HuH-7 (cell line): ENCODE data around the gene CD44.

ENCODE experiments used
- DNase-seq: peaks from one replicate; pipeline ENCODE4 v3.0.0; 2011; ENCODE audit warnings: low spot score

The CD44 gene

DNA sequence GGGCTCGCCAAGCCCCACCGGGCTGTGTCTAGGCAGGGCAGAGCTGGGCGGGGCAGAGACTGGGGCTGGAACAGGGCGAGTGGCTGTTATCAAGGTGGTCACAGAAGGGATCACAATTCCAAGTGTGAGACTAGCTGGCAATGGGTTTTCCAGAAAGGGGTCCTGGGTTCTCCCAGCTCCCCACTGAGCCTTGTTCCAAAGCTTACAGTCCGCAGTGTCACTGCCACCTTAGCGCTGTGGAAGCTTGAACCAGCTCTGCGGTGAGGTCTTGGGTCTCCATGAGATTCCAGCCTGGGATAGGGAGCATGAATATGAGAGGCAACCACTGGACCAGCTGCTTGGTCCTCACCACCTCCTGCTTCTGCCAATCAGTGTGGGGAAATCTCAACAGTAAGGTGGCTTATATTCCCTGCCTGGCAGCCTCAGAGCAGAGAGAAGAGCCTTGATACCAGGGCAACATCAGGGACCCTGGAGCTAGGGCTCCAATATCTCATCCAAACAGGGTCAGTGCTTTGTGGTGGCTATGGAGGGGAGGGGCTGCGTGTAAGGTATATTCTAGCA is 831 bp downstream of the CD44 start:
- no peak for DNase-seq

DNA sequence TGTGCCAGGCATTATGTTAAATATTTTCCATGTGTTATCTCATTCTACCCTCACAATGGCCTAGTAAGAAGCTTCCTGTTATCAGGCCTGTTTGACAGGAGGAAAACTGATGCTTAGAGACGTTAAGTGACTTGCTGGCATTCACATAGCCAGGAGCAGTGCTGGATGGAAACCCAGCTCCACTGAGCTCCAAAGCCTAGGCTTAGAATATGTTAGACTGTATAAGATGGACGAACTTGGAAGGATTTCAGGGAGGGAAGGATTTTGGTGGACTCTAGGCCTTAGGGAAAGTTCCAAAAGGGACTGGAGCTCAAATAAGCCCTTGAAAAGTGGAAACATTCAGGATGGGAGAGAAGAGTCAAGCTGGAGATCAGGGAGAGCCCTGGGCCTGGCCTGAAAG is 2.1 kb downstream of the CD44 start:
- no peak for DNase-seq

DNA sequence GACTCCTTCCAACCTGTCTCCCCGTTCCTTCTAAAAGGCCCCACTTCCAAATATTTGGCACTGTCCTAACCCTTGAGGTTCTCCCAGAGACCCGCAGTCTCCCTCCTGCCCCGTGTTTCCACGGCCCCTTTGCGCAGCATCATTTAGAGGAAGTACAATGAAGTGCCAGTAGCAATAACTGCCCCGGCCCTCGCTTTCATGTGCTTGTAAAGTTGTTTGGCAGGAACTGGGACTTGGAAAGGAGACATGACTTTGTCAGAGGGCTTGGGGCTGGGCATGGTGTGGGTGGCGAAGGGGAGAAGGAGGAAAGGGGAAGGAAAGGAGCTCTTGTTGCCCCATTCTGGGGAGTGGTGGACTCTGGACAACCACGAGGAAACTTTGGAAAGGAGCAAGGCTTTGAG is 2.6 kb downstream of the CD44 start:
- no peak for DNase-seq

DNA sequence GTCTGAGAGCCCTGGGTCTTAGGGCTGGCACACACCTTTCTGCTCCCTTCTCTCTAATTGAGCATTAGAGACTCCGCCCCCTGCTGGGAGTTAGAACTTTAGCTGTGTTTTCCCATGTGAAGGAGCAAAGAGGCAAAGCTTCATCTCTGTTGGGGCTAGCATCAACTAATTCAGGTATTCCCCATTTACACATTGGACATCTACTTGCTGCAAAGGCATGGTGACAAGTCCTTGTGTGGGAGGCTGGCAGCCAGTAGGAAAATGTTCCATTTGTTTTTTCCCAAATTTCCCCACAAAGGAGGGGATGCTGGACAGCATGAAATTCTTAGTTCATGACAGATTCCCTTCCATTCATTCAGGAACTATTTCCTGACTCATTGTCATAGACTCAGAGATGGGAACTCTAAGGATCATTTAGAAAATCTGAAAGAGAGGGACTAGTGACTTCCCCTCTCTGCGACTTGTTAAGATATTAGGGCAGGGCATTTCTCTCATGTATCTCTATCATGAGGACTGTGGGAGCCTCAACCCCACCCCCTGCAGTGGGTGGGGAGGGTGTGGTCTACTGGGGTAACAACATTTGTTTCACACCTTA is 3.6 kb downstream of the CD44 start:
- no peak for DNase-seq

DNA sequence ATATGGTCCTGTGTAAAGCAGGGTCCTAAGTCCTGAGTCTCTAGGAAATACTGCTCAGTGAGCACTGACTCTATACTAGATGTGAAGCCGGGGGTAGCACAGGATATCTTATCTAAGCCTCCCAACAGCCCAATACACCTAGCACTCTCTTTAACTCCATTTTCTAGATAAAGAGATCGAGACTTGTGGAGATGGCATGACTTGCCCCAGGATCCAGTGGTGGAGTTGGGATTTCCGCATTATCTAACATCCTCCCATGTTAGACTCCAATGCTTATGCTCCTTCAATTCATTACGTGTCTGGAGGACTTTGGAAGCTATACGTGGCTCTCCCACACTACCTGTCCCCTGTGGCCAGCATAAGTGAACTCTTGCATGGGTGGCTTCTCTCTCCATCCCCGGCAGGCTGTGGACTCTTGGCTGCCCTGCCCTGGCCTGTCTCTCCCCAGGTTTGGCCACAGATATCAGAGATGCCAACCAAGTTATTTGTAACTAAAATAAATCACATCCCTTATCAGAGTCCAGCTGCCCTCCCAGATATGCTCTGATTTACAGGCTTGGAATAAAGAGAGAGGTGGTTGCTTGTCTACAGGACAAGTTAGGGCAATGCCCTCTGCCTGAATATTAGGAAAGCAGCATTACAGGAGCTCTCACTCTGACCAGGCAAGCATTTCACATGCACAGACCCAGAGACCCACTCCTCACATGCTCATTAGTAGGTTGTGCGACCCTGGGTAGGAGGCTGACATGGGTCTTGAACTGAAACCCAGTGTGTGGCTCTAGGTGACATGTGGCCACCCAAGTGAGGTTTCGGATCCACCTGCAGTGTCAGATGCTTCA is 4.5 kb downstream of the CD44 start:
- DNase-seq, result no peak

DNA sequence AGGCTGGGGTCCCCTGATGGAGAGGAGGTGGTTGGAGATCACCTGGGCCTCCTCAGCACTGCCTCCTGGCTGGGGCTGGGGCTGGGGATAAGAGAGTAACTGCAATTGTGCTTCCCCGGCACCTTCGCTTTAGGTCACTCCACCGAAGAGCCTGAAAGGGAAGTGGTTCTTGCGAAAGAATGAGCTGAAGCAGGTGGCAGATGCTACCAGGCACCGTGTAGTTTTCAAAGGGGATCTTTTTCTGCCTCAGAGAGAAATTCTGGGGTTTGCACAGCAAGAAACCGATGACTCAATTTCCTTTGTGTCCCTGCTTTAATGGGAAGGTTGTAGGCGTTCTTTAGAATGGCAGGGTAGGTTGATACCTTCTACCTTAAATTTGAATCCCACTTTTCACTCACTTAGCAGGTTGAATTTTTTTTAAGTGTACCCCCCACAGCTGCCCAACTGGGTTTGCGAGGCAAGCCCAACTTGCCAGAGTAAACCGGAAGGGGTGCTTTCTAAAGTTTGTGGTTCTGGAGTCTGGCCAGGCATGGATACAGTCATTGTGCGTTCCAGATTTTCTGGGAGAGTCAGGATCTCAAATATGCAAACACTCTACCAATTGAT is 5.3 kb downstream of the CD44 start:
- no peak for DNase-seq

DNA sequence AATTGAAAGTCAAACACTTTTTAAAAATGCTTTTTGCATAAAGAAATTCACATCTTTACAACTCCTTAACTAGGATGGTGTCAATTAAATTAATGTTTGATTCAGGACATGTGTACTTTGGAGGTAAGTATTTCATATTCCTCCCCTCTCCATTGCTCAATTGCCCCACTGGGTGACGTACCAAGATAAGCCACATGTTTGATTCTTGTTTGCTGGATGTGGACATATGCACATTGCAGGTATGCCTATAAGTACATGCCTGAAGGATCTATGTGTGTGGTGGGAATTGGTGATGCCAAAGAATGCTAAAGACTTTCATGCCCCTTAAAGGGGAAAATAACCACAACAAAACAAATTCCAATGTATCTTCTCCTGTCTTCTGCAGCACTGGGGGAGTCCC is 5.8 kb downstream of the CD44 start:
- DNase-seq, result no peak

DNA sequence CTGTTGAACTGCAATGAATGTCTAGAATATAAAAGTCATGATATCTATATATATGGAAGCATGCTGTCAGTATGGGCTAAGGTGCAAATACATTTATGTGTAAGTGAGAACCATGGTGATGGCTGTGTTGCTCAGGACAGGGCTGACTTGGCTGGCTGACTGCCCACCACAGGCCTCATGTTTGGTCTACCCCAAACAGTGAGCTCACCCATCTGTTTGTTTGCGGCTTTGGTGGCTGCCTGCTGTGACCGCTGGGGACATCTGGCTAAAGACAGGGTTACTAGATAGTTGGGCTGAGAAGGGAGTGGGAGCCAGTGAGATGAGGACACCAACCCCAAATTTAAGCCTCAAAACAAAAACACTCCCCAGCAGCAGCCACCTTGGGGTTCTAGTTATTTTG is 6.3 kb downstream of the CD44 start:
- DNase-seq, result no peak

DNA sequence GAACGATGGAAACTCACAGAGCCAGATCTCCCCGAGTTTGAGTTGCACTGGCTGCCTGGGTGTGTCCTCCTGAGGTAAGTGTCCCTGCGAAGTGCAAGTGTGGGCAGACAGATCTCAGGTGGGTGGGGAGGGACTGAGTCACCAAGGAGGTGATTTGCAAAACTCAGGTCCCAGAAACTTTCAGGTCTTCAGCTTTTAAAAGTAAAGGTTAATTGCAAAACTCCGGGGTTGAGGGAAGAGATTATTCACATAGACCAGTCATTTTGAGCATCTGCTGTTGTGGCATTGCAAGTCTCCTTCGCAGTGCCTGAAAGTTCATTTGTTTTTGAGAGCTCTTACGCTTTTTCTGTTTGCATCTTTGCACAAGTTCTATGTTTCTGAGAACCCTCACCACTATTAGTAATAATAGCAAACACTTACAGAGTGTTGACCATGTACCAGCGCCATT is 7.1 kb downstream of the CD44 start:
- DNase-seq, result no peak

DNA sequence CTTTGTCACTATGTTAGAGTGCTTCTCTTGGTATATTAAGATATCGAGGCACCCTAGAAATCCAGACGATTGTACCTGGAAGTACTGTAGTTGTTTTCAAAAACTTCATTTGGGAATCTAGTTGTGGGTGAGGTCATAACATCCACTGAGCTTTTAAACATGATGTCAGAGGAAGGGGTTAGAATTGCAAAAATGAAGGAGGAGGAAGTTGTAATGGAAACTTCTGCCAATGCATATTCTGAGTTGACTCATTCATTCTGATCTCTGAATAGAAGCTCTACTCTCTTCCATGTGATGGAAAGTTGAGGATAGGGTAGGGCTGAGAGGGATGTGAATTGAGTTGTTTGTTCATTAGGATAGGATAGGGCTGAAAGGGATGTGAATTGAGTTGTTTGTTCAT is 7.7 kb downstream of the CD44 start:
- DNase-seq, result no peak

DNA sequence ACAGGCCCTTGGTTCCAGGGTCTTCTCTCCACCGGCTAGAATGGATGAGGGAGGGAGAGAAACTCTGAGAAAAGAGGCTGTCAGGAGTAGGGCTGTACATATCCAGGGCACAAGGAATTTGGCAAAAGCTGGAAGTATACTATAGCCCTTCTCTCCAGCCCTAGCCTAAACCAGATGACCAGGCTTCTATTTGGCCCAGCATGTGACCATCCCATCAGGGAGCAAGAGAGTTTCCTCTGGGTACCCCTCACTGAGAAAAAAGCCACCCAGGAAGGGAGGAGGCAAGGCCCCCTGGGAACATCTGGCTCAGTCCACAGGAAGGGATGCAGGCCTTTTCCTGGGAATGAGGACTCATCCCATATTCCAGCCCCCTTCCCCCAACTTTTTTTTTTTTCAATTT is 8.3 kb downstream of the CD44 start:
- DNase-seq, result no peak

DNA sequence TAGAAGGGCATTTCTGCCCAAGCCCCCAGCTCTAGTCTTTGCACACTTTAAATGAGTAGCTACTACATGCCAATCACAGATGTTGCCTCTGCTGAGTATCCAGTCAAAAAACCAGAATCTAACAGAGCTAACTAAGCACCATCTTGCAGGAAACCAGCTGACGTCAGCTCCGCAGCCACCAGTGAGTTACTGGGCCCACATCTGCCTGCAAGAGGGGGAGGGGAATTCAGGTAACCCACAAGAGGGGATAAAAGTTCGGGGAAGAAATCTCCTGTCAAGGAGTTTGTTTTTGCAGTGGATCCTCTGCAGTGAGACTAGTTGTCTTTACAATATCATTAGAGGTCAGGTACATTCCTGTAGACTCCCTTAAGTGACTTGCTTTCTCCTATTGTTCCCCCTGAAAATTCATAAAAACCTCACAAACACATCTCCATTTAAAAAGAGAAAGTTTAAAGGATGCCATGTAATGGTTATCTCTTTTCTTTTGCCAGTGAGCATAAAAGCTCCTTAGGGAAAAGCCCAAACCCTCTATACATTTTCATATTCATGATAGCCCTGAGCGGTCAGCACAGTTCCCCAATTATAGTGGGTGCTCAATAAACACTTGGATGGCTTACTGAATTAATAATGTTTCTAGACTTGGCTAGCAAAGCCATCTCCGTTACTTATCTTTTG is 9.3 kb downstream of the CD44 start:
- no peak for DNase-seq

DNA sequence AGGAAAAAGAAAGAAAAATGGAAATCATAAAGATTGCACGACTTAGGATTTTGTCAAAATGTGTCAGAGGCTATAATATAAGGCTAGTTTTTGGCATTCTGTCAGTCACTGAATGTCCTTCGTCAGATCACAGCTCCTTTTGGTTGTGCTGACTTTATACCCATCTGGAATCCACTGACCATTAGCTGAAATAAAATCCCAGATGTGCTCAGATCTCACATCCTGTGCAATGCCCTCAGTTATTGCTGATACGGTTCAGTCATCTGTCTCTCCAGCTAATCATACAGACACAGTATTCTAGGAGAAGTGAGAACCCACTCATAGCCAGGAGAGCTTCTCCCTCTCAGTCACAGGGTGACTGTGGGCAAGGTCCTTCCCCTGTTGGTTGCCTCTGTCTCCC is 11.5 kb downstream of the CD44 start:
- DNase-seq, result no peak

DNA sequence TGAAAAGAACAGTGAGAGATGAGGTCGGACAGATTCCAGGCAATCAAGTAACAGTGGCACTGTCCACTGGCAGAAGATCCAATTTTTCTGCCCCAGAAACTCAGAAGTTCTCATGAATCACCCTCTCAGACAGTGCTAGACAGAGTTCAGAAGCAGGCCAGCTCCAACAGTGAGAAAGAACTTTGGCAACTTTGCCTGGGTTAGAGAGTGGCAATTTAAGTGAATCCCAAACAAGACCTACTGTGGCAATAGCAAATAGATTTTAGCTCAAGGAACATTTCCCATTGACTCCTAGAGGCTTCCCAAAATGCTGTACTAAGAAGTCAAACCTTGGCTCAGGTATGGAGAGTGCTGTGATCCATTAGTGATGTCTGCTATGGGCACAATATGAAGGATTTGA is 12.3 kb downstream of the CD44 start:
- DNase-seq, result no peak

DNA sequence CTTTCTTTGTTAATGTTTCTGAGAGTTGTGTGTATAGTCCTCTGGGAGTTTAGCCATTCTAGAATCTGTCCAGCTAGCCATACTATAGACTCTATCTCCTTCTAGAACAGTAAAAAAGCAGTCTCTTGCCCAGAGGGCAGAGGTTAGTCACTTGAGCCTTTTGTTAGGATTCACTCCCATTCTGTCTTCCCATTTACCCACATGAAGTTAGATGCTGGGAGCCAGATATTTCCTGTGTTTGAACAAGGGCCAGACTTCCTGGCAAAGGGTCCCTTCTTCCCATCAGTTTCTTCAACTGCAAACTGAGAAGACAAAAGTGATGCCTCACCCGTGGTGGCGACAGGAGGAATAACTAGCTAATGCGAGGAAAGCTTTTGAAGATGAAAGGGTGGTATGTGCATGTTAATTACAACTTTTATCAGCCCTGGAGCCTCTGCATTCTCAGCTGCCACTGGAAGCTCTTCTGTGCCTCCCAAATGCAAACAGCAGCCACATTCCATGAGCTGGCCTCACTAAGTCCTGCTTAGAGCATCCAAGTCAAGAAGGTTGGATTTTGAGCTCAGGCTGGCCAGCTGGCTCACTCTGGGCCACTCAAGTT is 12.8 kb downstream of the CD44 start:
- DNase-seq, result no peak

DNA sequence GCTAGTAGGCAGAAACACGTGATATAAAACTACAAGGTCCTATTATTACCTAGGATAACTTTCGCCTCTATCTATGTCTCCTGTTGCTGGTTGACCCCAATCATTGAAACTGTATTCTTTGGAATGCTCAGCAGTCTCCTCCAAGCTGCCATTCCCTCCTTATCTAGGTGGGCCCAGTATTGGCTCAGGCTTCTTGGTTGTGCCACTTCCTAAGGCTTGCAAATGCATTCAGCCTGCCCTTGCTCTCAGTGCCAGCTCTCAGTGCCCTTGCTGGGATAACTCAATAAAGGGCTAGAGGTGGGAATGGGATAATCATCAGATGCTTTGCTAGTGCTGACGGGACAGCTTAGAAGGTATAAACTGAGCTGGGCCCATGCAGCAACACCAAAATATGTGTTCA is 13.6 kb downstream of the CD44 start:
- DNase-seq, result no peak

DNA sequence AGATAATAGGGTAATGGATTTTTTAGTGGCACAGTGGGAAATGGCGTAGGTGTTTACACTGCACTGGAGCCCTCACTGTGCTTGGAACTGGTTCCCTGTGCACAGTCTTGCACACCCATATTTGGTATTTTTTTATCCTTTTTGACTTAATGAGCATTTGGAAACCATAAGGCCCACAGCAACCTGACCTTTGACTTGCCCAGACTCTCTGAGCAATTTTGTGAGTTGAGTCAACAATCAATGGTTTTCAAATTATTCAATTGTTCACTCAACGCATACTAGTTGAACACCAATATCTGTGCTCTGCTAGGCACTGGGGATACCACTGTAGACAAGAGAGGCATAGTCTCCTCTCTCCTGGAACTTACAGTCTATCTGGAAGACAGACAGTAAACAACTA is 14.3 kb downstream of the CD44 start:
- DNase-seq, result no peak

DNA sequence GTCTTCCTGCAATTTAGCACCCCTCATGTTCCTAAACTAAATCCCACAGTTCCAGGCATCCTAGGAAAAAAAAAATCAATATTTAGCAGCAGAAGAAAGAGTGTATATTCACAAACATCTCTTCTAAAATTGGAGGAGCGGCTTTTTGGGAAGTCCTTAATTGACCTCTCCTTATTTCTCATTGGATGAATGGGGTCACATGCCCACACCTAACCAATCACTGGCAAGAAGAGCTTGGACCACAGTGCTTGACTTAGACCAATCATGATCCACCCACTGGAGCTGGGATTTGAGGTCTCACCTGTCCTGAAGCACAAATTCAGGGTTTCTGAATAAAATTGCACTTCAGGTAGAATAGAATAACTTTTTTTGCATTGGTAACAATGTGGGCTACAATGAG is 16.0 kb downstream of the CD44 start:
- no peak for DNase-seq

DNA sequence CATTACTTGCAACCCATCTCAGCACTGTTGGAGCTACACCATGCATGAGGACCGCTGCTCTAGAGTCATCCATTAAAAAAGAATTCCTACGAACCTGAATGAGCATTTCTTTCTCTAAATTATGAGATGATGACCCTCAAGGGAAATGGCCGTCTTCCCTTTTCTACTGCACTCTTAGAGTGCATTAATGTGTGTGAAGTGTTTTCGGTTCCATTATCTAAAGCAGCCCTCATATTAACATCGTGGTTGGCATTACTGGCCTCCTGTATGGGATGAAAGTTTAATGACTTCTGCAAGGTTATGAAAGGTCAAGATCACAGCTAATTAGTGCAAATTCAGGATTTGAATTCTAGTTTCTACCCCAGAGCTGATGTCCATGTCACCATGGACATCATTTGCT is 16.7 kb downstream of the CD44 start:
- no peak for DNase-seq

DNA sequence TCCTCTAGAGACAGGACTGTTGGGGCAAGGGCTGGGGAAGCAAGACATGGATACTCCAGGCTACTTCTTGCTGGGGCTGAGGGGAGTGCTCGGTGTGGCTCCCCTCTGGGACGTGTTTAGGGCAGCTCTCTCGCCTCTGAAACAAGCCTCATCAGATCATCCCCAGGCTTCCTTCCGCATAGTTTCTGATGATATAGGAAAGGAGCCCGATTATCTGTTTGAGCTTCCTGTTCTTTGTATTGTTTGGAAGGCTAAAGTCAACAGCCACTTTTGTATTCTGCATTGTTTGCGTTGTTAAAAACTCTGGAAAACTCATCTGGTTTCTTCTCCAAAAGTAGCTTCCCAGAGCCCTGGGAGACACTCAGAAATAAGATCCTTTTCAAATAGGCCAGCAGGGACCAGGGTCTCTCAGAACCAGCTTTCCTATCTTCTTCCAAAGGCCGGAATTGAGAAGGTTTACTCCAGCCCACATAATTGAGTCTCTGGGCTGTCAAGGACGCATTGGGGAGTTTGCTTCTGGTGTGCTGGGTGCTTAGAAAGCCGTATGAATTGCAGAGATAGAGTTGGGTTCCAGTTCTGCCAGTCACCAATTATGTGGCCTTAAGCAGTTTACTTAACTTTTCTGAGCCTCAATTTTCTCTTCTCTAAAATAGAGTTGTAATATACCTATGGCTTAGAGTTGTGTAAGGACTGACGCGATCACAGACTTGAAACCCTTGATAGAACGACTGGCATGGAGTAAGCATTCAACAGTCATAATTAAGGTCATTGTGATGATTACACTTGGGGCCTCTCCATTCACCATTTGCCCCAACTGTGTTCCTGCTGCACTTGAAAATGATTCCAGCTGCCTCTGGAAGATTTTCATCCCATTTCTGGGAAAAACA is 19.1 kb downstream of the CD44 start:
- DNase-seq, result no peak
